Endothelial cell of umbilical vein (primary cell): ENCODE results near the gene RIC8A. TPM values are rescaled to one million over a fixed set of nuclear protein-coding genes. Genes with fewer than 3 reads are reported as not detected.

Experiments
- BruUV-seq: library from RNA; stranded (reverse); fragments of 400-500 nt; replicated peaks from 2 replicates; lab custom pipeline; 2021; lab: Mats Ljungman, UMichigan
- CTCF ChIA-PET: fragments of 300-600, 350-600 bp; sonication (Branson Sonifier 250); formaldehyde crosslinking; loops from one replicate; lab custom pipeline; 2021; ENCODE audit warnings: antibody characterized with exemption, inconsistent platforms; lab: Charles Lee
- POLR2A ChIA-PET: fragments of 300-600, 350-600 bp; sonication (Branson Sonifier 250); formaldehyde crosslinking; loops from one replicate; lab custom pipeline; 2021; ENCODE audit warnings: antibody characterized with exemption, inconsistent platforms; lab: Charles Lee
- DNase-seq: peaks from one replicate; pipeline ENCODE4 v3.0.0-alpha.2; 2011; ENCODE audit warnings: low read depth, low spot score
- FAIRE-seq: peaks from 2 replicates; lab custom pipeline; 2011; peaks lifted over from hg19 to GRCh38; lab: Jason Lieb, UNC
- H2AFZ ChIP-seq: 2 replicates; pipeline ENCODE4 v1.6.0; 2012; ENCODE audit warnings: low read depth, low read length, control low read depth, inconsistent platforms
- H3K27ac ChIP-seq: 2 replicates; pipeline ENCODE4 v1.5.1; 2011; ENCODE audit warnings: low read depth, mild to moderate bottlenecking, control low read depth, low read length, moderate library complexity; ENCODE audit not compliant: insufficient read depth
- H3K27me3 ChIP-seq, 2 experiments: 2 replicates each; pipeline versions ENCODE4 v1.6.0 to v1.6.1; 2011; ENCODE audit warnings: low read length in 2 of 2, mixed read lengths in 1 of 2; ENCODE audit not compliant: control insufficient read depth in 2 of 2, insufficient read depth in 2 of 2
- H3K36me3 ChIP-seq, 2 experiments: 2 replicates in 1 of 2; 3 replicates in 1 of 2; pipeline ENCODE4 v1.5.1; 2011; ENCODE audit warnings: low read length in 2 of 2, mild to moderate bottlenecking in 1 of 2, moderate library complexity in 1 of 2; ENCODE audit not compliant: control insufficient read depth in 2 of 2, insufficient read depth in 2 of 2; ENCODE audit errors: extremely low read depth in 1 of 2
- H3K4me1 ChIP-seq: 3 replicates; pipeline ENCODE4 v1.5.1; 2011; ENCODE audit warnings: mild to moderate bottlenecking, low read length; ENCODE audit not compliant: control insufficient read depth, insufficient read depth; ENCODE audit errors: extremely low read depth
- H3K4me2 ChIP-seq: 2 replicates; pipeline ENCODE4 v1.6.1; 2011; ENCODE audit warnings: low read length, control low read depth, mixed read lengths; ENCODE audit not compliant: insufficient read depth
- H3K4me3 ChIP-seq, 3 experiments: fragments of 200-600 bp in 1 of 3; sonication (generic), shearing (Covaris generic) in 1 of 3; replicated peaks in 1 of 3; 2 replicates each; pipeline ENCODE4 v1.5.1; 2011 to 2016; ENCODE audit warnings: control low read depth in 3 of 3, low read length in 3 of 3, mild to moderate bottlenecking in 2 of 3, inconsistent platforms in 1 of 3, low read depth in 1 of 3, moderate library complexity in 1 of 3; ENCODE audit not compliant: insufficient read depth in 1 of 3
- H3K79me2 ChIP-seq: 2 replicates; pipeline ENCODE4 v1.6.0; 2012; ENCODE audit warnings: low read length, inconsistent platforms; ENCODE audit not compliant: control insufficient read depth, insufficient read depth
- H3K9ac ChIP-seq: replicated peaks from 2 replicates; pipeline ENCODE3; 2011; ENCODE audit warnings: low read length, control low read depth; ENCODE audit not compliant: insufficient read depth; ENCODE audit errors: extremely low read depth
- H3K9me1 ChIP-seq: replicated peaks from 3 replicates; pipeline ENCODE4 v1.6.0; 2011; ENCODE audit warnings: mild to moderate bottlenecking, low read length; ENCODE audit not compliant: control insufficient read depth, insufficient read depth; ENCODE audit errors: extremely low read depth
- H3K9me3 ChIP-seq: replicated peaks from 2 replicates; pipeline ENCODE4 v1.5.1; 2012; ENCODE audit warnings: low read length, inconsistent platforms; ENCODE audit not compliant: control insufficient read depth, insufficient read depth
- H4K20me1 ChIP-seq: replicated peaks from 2 replicates; pipeline ENCODE3; 2011; ENCODE audit warnings: mild to moderate bottlenecking, low read length; ENCODE audit not compliant: control insufficient read depth, insufficient read depth; ENCODE audit errors: extremely low read depth
- EZH2 ChIP-seq: IDR thresholded peaks from 2 replicates; pipeline ENCODE4 v1.6.1; 2012; ENCODE audit warnings: borderline replicate concordance, low read depth, mild to moderate bottlenecking, moderate library complexity, low read length, inconsistent platforms; ENCODE audit not compliant: severe bottlenecking
- FOS ChIP-seq: IDR thresholded peaks from 2 replicates; pipeline ENCODE4 v1.6.1; 2011; ENCODE audit warnings: mild to moderate bottlenecking, low read length, moderate library complexity, borderline replicate concordance; ENCODE audit not compliant: insufficient read depth
- GATA2 ChIP-seq: IDR thresholded peaks from 2 replicates; pipeline ENCODE4 v1.7.0; 2011; ENCODE audit warnings: low read depth, mild to moderate bottlenecking, moderate library complexity, mixed read lengths, low read length; ENCODE audit not compliant: insufficient read length, insufficient read depth
- JUN ChIP-seq: IDR thresholded peaks from 2 replicates; pipeline ENCODE4 v1.6.1; 2011; ENCODE audit warnings: borderline replicate concordance, low read depth; ENCODE audit not compliant: insufficient read length, insufficient read depth
- MYC ChIP-seq: IDR thresholded peaks from one replicate; pipeline ENCODE4 v1.6.1; 2011; ENCODE audit warnings: mild to moderate bottlenecking, low read depth, low read length
- POLR2A ChIP-seq: IDR thresholded peaks from 2 replicates; pipeline ENCODE4 v1.6.1; 2012; ENCODE audit warnings: low read depth, mild to moderate bottlenecking, control low read depth, low read length
- POLR2AphosphoS5 ChIP-seq: IDR thresholded peaks from 2 replicates; pipeline ENCODE4 v1.6.1; 2012; ENCODE audit warnings: low read depth, mild to moderate bottlenecking, control low read depth, low read length, moderate library complexity; ENCODE audit not compliant: insufficient read depth
- dilution Hi-C: fragments of 300-500 bp; cut with MboI; formaldehyde crosslinking; loops from one replicate; pipeline ENCODE4 v1.15.0; 2019; ENCODE audit warnings: low sequenced_read_pairs; ENCODE audit not compliant: extremely low pct_ligation_motif_present
- intact Hi-C: fragments of 100-400 bp; cut with micrococcal nuclease; formaldehyde crosslinking; loops from one replicate; pipeline ENCODE4 v1.10.0; 2022
- polyA plus RNA-seq, 4 experiments: library from polyadenylated mRNA; depleted of rRNA in 3 of 4; stranded (reverse) in 3 of 4; unstranded in 1 of 4; fragments of >200 nt; gene quantifications; 2 replicates each; pipeline versions ENCODE4 v1.2.1 to v1.2.3, GENCODE V29; 2011 to 2012; ENCODE audit warnings: missing spikeins in 1 of 4
- total RNA-seq: library from RNA; stranded (reverse); gene quantifications from 2 replicates; pipeline ENCODE4 v1.2.3, GENCODE V29; 2021
- TF ChIP-seq, protein P1 (sequence below): IDR thresholded peaks from 2 replicates; pipeline ENCODE4 v1.6.1; 2011; ENCODE audit not compliant: insufficient read depth, insufficient read length
- TF ChIP-seq, protein P2 (sequence below), 2 donors: IDR thresholded peaks; 1 replicate in 1 of 2; 2 replicates in 1 of 2; pipeline ENCODE4 v1.5.1; 2011; ENCODE audit warnings: low read length in 2 of 2, mild to moderate bottlenecking in 2 of 2, moderate library complexity in 2 of 2, control low read depth in 1 of 2, inconsistent platforms in 1 of 2, low read depth in 1 of 2; ENCODE audit not compliant: insufficient read depth in 1 of 2; ENCODE audit errors: extremely low read depth in 1 of 2

Gene RIC8A
- total and polyA plus RNA-seq, 2 donors (not counting 3 experiments of a cell fraction or from before 2014, with no cell fraction given), result 112 to 143 TPM

DNA sequence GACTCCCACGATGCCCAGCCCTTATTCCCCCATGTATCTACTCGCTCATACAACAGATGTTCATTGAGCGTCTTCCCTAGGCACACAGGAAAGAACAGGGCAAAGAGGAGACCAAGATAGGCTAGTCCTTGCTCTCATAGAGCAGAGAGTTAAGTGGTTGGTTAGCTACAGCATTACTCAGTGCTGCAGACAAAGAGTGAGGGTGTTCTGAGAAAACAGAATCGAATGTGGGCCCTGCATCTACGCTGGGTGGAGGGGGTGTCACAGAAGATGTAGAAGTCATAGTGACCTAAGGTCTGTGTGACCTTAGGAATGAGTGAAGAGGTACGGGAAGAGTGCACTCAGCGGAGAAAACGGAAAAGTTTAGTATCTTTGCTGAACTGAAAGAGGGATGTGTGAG is 41.6 kb downstream of the RIC8A start:
- CTCF ChIA-PET, result interaction anchor here (5.0 kb wide), 1 partner anchor 114 kb away, joined by 71 read pairs; no protein-coding TSS in a partner anchor
- dilution Hi-C loops (no loop called here), intact Hi-C loops (no loop called here)
- Histone ChIP-seq H3K36me3 (peaks cover 29 to 55% of the 10 kb centered on the region in 2 experiments), H3K79me2 (no peaks in the 10 kb centered on the region), H4K20me1 (no peaks in the 10 kb centered on the region), H3K4me1 (no peaks in the 10 kb centered on the region), H3K27me3 (no peaks in the 10 kb centered on the region), H3K9ac (no peak overlapping the region), H3K9me1 (no peaks in the 10 kb centered on the region), H3K27ac (no peak overlapping the region), H3K9me3 (no peaks in the 10 kb centered on the region), H2AFZ (no peak overlapping the region), H3K4me2 (no peak overlapping the region), H3K4me3 (no peak overlapping the region)
- FAIRE-seq (no peak), DNase-seq (no peak)
- POLR2A ChIA-PET, result no interaction called here
- BruUV-seq, result no TSS peak
- no peak for TF ChIP-seq EZH2
- no peak for TF ChIP-seq GATA2
- TF ChIP-seq POLR2A, result no peak
- TF ChIP-seq FOS, result no peak
- TF ChIP-seq POLR2AphosphoS5, result no peak
- TF ChIP-seq, protein P1, sequence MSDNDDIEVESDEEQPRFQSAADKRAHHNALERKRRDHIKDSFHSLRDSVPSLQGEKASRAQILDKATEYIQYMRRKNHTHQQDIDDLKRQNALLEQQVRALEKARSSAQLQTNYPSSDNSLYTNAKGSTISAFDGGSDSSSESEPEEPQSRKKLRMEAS, result no peak
- no peak for TF ChIP-seq JUN
- TF ChIP-seq MYC, result no peak
- TF ChIP-seq, protein P2, sequence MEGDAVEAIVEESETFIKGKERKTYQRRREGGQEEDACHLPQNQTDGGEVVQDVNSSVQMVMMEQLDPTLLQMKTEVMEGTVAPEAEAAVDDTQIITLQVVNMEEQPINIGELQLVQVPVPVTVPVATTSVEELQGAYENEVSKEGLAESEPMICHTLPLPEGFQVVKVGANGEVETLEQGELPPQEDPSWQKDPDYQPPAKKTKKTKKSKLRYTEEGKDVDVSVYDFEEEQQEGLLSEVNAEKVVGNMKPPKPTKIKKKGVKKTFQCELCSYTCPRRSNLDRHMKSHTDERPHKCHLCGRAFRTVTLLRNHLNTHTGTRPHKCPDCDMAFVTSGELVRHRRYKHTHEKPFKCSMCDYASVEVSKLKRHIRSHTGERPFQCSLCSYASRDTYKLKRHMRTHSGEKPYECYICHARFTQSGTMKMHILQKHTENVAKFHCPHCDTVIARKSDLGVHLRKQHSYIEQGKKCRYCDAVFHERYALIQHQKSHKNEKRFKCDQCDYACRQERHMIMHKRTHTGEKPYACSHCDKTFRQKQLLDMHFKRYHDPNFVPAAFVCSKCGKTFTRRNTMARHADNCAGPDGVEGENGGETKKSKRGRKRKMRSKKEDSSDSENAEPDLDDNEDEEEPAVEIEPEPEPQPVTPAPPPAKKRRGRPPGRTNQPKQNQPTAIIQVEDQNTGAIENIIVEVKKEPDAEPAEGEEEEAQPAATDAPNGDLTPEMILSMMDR (IDR thresholded peaks at IDR 0.05; ENCODE audit: extremely low read depth in 1 of 2, insufficient read depth in 1 of 2, low read depth in 1 of 2, low read length in 2 of 2), result no peak
